CD4-positive, alpha-beta T cell treated with Interleukin-10 for 1 hour (primary cell): Measurements from ENCODE around the gene SLC15A1.
"Not testable (repeated sequence)": the region's sequence is repeated elsewhere in the genome, so short reads cannot be mapped to it uniquely, and the experiment has no call there.

Experiments used
- DNase-seq: peaks from one replicate; pipeline ENCODE4 v3.0.0-alpha.2; 2020

The SLC15A1 gene

DNA sequence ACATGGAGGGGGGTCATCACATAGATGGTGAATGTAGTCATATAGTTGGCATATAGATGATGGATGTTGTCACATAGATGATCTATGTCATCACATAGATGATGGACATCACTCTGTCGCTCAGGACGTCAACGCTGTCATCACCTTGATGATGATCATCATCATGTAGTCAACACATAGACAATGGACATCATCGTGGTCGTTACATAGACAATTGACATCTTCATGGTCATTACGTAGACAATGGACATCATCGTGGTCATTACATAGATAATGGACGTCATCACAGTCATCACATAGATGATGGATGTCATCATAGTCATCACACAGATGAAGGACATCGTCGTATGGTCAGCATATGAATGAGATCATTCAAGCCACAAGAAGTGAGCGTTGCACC, 28.6 kb upstream of the SLC15A1 start:
- no peak for DNase-seq

DNA sequence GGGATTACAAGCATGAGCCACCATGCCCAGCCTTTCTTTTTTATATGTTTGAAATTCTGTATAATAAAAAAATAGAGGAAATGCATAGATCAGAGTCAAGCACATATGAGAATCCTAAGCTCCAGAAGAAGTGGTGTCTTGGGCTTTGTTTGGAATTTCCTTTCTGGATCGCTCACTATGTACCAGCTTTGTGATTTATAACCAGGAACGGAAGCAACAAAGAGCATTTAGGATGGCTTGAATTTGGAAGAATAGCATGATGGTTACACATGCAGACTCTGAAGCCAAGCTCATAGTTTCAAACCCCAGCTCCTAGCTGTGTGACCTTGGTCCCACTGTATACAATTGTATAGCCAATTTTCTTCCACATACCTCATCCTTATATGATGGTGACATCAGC, 28.0 kb upstream of the SLC15A1 start:
- no peak for DNase-seq

DNA sequence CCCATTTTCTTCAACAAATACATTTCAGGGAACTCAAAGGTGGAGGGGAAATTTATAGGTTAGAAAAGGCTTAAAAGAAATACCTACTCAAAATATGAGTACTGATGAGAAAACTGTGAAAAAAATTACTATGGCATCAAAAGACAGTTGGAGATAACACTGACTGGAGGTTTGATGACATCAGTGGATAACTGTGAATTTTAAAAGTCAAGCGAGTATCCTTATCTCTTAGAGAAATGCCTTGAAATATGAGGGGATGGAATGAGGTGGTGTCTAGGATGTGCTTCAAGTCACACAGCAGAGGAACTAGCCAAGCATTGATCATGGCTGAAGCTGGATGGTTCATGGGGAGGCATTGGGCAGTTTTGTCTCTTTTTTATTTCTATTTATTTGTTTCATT, 27.2 kb upstream of the SLC15A1 start:
- DNase-seq = no peak

DNA sequence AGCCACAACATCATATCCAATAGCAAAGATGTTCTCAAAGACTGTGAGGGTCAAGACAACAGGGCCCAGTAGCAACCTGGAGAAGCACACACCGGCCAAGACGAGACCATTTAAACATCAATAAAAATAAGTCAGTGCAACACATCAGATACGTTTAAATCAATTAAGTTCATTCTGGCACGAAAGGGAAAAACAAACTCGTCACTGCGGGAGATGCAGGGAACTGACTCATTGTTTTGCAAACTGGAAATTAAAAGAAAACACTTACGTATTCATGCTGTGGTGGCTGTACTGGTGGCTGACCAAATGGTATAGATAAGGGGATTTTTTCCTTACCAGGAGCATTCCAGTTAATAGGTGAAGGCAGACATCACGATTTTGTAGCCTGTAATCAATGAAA, 26.3 kb upstream of the SLC15A1 start:
- no peak for DNase-seq

DNA sequence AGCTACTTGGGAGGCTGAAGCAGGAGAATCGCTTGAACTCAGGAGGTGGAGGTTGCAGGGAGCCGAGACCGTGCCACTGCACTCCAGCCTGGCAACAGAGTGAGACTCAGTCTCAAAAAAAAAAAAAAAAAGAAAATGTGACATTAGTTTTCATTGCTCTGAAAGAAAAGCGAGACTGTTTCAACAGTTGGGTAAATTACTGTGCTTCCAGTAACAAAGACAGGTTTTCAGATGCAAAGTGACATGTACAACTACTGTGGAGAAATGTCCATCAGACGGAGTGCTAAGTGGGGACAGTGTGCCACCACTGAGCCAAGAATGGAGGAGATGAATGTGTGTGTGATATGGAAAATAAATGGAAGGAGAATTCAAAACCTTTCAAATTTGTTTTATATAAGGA, 24.2 kb upstream of the SLC15A1 start:
- no peak for DNase-seq

DNA sequence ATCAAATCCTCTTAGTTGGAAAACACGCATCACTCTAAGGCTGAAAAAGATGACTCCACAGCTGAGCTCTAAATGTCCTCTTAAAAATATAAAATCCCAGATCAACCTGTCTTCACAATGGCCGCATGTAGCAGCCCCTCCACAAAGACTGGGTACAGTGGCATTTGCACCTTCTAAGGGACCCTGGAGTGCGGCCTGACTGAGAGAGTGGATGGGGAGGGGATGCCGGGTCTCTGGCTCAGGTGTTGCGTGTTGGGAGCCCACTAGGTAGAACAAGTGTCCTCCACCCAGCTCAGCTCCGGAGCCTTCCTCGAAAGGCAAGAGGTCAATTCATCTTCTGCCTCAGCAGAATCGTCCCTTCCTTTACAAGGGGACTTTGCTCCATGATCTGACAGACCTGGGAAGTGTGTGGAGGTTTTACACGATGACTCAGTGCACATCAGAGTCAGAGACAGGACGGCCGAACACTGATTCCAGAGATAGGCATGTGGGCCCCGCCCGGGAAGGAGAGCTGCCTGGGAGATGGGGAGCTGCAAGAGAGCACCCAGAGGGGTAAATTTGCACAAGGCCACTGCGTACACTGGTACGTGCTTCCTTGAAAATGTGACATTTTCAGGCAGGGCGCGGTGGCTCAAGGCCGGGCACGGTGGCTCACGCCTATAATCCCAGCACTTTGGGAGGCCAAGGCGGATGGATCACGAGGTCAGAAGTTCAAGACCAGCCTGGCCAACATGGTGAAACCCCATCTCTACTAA, 23.5 kb upstream of the SLC15A1 start:
- no peak for DNase-seq

DNA sequence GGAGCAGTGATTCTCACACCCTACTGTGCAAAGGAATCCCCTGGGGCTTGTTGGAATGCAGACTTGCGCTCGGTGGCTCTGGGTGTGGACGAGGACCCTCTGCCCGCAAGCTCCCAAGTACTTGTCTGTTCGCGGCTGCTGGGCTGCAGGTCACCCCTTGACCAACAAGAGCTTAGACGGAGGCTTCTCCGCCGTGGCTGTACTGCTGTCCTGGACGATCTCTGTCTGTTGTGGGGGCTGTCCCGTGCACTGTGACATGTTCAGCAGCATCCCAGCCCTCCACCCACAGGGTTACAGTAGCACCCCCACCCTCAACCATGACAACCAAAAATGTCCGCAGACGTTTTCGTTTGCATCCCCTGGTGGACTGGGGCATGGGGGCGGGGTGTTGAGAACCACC, 22.9 kb upstream of the SLC15A1 start:
- DNase-seq = no peak

DNA sequence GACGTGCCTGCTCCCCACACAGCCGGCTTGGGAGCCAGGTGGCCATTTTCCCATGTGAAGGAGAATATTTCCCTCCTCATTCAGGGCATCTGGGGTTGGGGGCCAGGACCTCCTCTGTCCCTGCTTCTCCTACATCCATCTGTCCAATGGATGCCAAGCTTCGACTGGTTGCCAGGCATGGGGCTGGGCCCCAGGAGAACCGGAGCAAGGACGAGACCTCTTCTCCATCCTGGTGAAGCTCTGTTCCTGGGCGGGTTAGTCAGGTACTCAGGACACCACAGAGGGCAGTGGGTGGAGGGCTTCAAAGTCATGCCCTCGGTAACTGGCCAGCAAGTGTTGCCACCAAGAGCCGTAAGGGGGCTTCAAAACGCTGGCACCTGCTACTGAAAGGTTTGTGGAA, 22.3 kb upstream of the SLC15A1 start:
- no peak for DNase-seq

DNA sequence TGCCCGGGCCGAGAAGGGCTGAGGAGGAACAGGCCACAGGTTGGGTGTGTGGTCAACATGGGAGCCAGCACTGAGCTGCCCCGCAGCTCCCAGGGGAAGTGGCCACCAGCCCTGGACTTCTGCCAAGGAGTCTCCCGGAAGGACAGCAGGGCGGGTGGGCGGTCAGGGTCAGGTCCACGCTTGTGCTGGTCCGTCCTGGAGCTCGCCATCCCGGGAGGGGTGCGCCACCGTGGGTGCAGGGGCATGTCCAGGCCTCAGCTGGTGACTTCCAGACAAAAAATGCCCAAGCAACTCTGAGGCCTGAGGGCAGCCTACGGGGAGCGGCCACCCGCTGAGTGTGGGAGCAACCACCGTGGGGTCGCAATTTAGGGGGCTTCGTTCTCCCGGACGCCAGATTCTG, 21.4 kb upstream of the SLC15A1 start:
- no peak for DNase-seq

DNA sequence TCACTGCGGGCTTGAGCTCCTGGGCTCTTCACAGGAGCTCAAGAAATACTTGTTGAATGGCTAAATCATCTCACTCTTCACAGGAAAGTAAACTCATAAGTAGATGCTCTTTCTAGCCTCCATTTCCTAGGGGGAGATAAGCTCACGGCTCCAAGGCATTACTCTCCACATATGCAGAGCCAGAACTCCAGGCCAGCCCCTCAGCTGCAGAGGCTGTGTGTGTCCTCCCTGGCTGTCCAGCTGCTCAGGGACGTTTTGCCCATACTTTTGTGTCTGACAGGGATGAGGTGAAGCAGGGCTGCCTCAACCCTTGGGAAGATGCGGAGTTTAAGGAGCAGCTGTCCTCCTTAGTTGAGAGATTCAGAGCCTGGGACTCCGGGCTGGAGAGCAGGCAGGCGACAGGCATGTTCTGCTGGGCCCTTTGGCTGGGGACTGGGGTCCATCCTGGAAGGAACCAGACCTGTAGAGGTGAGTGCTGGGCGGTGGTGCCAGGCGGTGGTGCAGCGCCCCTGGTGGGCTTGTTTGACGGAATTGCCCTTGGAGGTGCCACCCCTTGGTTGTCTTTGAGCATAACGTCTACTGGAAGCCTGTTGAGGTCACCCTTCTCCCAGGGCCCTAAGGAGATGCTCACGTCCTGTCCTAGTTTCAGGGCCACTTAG, 20.5 kb upstream of the SLC15A1 start:
- no peak for DNase-seq

DNA sequence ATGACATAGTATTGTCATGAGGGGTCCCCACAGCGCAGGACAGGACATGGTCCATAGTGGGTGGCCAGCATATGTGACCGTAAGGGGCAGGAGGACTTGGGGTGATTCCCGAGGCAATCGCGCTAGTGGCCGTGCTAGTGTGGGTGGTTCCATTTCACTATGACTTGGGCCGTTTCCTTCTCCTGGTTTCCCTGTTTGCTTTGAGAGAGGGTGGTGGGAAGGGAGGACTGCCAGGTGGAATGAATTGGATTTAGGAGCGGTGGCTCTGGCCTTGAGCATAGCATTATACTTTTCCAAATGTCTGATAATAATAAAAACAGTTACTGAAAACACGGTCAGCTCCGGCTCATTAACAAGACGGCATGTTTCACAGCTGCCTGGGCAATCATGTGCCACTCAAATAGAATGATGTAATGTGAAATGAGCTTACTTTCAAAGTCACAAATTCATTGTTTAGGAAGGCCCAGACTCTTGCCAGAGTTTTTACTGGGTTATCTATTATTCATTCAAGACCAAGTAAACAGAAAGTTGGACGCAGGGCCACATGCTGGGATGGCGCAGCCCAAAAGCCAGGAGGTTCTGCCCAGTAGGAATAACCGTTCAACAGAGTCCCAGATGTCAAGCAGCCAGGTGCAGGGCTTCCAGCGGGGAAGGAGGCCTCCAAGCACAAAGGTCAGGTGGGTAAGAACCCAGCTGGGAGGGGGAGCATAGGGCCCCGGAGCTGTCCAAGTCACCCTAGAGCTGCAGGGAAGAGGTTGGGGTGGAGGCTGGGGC, 19.6 kb upstream of the SLC15A1 start:
- no peak for DNase-seq

DNA sequence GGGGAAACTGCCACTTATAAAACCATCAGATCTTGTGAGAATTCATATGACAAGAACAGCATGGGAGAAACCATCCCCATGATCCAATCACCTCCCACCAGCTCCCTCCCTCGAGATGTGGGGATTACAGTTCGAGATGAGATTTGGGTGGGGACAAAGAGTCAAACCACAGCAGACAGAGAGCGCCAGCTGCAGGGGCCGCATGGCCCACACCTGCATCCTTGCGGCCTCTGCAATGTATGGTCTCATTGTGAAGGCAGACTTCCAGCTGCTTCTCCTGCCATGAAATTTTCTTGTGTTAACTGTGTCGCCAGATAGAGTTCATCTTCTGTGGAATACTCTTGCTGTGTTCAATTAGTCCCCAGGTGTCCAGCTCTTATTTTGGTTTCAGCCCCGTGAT, 17.3 kb upstream of the SLC15A1 start:
- DNase-seq = no peak

DNA sequence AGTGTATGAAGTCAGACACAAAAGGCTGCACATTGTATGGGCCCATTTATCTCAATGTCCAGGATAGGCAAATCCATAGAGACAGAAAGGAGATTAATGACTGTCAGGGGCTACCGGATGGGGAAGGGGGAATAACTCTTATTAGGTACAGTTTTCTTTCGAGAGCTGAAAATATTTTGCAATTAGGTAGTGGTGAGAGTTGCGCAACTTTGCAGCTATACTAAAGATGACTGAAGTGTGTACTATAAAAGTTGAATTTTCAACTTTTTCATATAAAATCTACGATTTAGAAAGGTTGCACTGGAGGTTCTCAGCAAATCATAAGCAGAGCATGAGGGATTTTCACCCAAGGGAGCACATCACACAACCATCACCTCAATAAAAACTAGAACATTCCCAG, 16.1 kb upstream of the SLC15A1 start:
- DNase-seq = no peak

DNA sequence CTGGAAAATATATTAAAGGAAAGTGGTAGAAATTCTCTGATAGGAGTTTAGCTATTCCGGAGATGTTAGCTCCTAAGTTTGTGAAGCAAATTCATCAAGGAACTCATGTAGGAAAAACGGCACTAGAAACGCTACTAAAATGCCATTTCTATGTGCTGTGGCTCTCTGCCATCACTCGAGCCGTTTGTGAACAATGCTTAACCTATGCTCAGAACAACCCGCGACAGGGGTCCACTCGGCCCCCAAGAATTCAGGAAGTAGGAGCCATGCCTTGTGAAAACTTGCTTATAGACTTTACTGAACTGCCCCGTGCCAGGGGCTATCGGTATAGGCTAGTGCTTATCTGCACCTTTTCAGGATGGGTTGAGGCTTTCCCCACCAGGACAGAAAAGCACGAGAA, 14.2 kb upstream of the SLC15A1 start:
- DNase-seq = no peak

DNA sequence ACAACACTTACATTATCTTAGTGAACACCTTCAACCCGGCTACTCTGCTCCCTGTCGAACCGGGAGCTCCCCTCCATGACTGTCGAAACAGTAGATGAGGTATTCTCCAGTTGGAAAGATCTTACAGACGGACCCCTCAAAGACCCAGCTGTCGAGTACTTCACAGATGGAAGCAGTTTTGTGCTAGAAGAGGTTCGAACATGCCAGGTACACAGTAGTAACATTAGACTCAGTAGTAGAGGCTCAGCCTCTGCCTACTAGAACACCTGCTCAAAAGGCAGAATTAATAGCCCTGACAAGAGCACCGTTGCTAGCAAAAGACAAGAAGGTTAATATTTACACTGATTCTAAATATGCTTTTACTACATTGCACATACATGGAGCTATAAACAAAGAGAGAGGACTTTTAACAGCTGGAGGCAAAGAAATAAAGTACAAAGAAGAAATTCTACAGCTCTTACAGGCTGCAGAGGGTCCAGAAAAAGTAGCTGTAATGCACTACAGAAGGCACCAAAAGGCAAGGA, 13.6 kb upstream of the SLC15A1 start:
- no peak for DNase-seq

DNA sequence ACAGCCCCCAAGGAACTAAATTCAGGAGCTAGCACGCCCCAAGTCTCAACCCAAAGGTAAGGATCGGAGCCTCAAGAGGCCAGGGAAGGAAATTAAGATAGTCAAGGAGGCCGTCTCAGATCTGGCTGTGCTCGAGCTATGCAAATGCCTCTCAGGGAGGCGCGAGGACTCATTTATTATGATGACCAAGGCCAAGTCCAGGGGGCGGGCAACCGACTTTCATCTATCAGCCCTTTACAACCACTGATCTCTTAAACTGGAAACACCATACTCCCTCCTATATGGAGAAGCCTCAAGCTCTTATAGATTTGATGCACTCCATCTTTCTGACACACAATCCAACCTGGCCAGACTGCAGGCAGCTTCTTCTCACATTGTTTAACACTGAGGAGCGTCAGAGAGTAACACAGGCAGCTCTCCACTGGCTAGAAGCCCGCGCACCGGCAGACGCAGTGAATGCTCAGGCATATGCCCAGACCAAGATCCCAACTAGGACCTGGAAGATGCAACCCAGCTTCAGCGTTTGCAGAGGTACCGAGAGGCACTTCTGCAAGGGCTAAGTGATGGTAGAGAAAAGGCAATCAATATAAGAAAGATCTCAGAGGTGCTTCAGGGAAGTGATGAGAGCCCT, 9.6 kb upstream of the SLC15A1 start:
- DNase-seq = no peak

DNA sequence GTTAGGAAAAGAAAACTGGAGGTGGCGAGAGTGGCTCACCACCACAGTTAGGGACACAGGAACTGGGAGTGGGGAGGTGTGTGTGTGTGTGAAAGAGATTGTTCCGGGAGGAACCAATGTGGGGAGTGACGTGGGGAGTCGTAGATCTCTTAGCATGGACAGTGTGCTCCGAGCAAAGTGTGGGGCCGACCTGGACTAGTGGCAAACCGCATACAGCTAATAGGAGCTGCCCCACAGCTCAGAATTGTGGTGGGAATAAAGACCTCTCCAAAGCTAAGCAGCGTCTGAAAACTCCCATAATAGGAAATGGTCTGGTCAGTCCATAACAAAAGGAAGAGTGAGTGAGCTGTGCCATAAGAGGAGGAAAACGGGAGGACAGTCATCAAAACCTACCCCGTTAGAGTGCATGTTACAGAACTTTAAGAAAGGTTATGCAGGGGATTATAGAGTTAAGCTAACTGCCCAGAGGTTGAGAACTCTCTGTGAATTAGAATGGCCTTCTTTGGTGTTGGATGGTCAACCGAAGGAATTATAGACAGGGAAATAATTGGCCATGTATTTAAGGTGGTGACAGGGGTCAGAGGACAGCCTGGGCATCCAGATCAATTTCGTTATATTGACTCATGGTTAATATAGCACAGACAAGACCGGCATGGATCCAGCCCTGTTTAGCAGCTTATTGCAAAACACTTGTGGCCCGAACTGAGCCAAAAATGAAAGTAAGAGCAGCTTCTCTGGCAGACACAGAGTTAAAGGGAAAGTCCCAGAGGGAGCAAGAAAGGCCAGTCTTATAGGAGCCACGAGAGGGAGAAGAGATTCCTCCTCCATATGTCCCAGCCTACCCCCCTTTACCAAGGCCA, 8.9 kb upstream of the SLC15A1 start:
- no peak for DNase-seq

DNA sequence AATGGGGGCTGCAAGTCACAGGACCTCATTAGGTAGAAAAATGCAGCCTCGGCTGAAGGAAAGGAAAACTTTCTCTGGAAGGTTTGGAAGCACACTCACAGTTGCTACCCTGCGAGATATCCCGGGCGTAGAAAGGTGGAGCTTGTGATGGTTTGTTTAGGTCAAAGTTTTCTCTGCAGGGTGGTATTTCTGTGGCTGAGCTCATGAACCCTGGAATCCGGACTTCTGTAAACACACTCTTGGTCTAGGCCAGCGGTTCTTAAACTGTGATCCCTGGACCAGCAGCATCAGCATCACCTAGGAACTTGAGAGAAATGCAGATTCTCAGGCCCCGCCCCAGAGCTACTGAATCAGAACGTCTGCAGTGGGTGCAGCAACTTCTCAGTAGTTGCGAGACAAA, 3.3 kb upstream of the SLC15A1 start:
- DNase-seq = no peak

DNA sequence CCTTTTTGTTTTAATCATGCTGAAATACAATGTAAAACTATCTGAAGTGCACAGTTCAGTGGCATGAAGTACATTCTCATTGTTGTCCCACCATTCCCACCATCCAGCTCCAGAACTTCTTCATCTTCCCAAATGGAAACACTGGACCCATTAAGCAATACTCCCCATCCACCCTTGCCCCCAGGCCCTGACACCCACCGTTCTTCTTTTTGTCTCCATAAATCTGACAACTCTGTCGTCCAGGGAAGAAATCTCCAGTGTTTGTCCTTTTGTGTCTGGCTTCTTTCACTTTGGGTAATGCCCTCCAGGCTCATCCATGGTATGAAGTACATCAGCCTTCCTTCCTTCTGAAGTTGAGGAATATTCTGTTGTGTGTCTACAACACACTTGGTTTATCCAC, 2.6 kb upstream of the SLC15A1 start:
- no peak for DNase-seq

DNA sequence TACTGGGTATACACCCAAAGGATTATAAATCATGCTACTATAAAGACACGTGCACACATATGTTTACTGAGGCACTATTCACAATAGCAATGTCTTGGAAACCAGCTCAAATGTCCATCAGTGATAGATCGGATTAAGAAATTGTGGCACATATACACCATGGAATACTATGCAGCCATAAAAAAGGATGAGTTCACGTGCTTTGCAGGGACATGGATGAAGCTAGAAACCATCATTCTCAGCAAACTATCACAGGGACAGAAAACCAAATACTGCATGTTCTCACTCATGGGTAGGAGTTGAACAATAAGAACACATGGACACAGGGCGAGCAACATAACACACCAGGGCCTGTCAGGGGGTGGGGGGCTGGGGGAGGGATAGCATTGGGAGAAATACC, 2.0 kb upstream of the SLC15A1 start:
- DNase-seq = not testable (repeated sequence)

DNA sequence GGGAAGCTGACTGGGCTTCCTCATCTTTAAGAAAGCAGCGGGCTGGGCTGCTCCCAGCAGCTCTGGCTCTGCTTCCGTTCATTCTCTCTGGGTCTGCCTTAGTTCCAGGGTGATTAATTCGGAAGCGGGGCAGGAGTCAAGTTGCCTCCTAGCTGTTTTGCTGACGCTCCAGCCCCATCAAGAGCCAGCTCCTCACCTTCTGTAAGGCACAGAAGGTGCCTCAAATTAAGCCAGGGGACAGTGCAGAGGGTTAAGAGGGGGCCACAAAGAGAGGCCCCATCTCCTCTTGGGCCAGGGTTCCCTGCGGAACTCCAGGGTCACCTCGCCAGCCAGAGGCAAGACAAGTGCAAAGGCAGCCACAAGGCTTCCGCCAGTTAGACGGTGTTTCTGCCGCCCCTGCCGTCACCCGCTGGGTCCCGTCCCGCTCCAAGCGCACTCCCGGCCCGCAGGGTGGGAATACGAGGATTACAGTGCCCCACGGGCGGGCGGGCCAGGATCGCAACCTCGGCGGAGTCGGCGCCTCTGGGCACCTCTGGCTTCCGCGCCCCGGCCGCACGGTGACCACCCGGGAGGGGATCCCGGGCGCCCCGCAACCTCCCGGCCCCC, 508 bp downstream of the SLC15A1 start:
- DNase-seq = no peak

DNA sequence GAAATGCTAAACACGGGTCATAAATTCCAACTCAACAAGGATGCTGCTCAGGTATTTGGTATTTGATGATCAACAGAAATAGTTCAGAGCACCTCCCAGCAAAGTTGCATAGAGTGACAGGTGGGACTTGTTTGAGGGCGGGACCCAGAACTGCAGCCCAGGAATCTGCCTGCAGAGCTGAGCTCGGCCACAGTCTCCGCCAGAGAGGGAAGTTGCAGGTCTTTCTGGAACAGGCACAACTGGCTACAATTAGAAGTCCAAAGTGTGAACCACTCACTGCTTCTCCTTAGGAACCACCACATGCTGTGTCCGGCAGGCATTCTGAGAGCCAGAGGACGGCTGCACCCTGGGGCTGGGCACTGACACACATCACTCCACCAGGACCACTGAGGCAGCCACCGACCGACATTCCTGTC, 1.1 kb downstream of the SLC15A1 start:
- no peak for DNase-seq
